Tibial nerve (tissue), 4 donors: Measurements from ENCODE around the gene RNF103.

Experiments
- EP300 ChIP-seq, 2 donors: sonication (generic); formaldehyde crosslinking; IDR thresholded peaks; one replicate each; pipeline ENCODE4 v1.6.1; 2017; ENCODE audit warnings: antibody characterized with exemption in 2 of 2, mild to moderate bottlenecking in 1 of 2
- POLR2A ChIP-seq, 2 donors: fragments of 450-650 bp; IDR thresholded peaks; one replicate each; pipeline ENCODE4 v1.6.1; 2017; ENCODE audit warnings: antibody characterized with exemption in 2 of 2, mild to moderate bottlenecking in 2 of 2, moderate library complexity in 2 of 2
- TF ChIP-seq, protein P1 (sequence below), 5 experiments: fragments of 200-600 bp in 3 of 5; fragments of 450-650 bp in 2 of 5; sonication (generic) in 3 of 5; IDR thresholded peaks; one replicate each; pipeline ENCODE4 v1.5.1; 2016 to 2019; ENCODE audit warnings: antibody characterized with exemption in 5 of 5, mild to moderate bottlenecking in 3 of 5, moderate library complexity in 2 of 5

GRCh38 chr2:86623494-86624266 is at the start of gene RNF103:
- TF ChIP-seq, protein P1, sequence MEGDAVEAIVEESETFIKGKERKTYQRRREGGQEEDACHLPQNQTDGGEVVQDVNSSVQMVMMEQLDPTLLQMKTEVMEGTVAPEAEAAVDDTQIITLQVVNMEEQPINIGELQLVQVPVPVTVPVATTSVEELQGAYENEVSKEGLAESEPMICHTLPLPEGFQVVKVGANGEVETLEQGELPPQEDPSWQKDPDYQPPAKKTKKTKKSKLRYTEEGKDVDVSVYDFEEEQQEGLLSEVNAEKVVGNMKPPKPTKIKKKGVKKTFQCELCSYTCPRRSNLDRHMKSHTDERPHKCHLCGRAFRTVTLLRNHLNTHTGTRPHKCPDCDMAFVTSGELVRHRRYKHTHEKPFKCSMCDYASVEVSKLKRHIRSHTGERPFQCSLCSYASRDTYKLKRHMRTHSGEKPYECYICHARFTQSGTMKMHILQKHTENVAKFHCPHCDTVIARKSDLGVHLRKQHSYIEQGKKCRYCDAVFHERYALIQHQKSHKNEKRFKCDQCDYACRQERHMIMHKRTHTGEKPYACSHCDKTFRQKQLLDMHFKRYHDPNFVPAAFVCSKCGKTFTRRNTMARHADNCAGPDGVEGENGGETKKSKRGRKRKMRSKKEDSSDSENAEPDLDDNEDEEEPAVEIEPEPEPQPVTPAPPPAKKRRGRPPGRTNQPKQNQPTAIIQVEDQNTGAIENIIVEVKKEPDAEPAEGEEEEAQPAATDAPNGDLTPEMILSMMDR (IDR thresholded peaks at IDR 0.05): peak in 2 of 5 experiments; percentile 46 to 53
- TF ChIP-seq EP300 (IDR thresholded peaks at IDR 0.05): peak; percentile 82 to 100
- TF ChIP-seq POLR2A (IDR thresholded peaks at IDR 0.05): peak; percentile 99 to 100
